PC-9 (cell line): Measurements from ENCODE around the gene CNN3.

Experiments used
- EZH2 ChIP-seq: fragments of 200-600 bp; sonication (generic); IDR thresholded peaks from 2 replicates; pipeline ENCODE4 v1.8.0; 2017; ENCODE audit warnings: antibody characterized with exemption, low read depth
- TF ChIP-seq, protein P1 (sequence below): fragments of 200-600 bp; sonication (generic); conservative IDR thresholded peaks from 2 replicates; pipeline ENCODE4 v1.6.1; 2017; ENCODE audit warnings: mixed run types, antibody characterized with exemption, mild to moderate bottlenecking, moderate library complexity

DNA sequence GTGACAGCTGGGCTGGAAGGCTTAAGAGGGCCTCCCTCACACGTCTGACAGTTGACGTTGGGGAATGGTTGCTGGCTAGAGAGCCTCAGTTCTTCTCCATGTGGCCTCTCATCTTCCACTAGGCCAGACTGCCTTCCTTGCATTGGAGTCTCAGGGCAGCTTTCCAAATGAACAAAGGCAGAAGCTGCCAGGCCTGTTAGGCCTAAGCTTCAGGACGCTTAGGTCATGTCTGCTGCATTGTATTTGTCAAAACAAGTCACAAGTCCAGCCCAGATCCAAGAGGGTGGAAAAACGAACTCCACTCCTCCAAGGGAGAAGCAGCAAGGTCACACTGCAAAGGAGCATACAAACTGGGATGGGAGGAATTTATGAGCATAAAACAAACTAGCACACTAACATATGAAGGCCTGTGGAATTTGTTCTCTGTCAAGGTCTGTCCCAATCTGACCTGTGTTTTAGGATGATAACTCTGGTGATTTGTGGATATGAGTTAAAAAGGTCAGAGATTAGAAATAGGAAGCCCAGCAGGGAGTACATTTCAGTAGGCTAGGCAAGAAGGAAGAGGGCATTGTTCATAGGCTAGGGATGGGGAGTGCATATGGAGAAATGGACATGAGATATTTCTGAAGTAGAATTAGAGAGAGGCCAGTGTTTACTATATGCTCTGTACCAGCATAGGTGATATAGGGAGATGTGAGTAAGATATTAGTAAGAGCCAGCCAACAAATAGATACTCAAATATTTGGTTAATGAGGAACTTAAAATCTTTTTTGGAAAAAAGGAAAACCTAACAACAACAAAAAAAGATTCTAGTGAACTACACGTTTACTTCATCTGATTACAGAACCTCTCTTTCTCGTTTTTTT, 29.1 kb upstream of the CNN3 start:
- TF ChIP-seq, protein P1, sequence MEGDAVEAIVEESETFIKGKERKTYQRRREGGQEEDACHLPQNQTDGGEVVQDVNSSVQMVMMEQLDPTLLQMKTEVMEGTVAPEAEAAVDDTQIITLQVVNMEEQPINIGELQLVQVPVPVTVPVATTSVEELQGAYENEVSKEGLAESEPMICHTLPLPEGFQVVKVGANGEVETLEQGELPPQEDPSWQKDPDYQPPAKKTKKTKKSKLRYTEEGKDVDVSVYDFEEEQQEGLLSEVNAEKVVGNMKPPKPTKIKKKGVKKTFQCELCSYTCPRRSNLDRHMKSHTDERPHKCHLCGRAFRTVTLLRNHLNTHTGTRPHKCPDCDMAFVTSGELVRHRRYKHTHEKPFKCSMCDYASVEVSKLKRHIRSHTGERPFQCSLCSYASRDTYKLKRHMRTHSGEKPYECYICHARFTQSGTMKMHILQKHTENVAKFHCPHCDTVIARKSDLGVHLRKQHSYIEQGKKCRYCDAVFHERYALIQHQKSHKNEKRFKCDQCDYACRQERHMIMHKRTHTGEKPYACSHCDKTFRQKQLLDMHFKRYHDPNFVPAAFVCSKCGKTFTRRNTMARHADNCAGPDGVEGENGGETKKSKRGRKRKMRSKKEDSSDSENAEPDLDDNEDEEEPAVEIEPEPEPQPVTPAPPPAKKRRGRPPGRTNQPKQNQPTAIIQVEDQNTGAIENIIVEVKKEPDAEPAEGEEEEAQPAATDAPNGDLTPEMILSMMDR, result no peak
- TF ChIP-seq EZH2, result no peak
